ENCODE results near the gene CLMN.

DNA sequence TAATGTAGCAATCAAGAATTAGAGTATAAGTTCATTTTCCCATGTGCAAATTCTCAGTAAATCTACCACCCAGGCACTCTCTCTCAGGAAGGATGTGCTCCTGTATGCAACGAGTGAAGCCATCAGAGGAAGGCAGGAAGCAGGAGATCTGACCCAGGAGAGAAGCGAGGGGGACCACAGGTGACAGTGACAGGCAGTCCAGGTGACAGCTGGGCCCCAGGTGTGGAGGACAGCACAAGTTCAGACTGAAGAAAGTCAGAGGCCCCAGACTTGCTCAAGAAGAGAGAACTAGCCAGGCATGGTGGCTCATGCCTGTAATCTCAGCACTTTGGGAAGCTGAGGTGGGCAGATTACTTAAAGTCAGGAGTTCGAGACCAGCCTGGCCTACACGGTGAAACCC is 13.8 kb downstream of the CLMN start:
- TF ChIP-seq HNF4G (IDR thresholded peaks at IDR 0.05; ENCODE audit: borderline replicate concordance, low read depth, low read length) (no peak), HNF4G (CRISPR knock-in tag; IDR thresholded peaks at IDR 0.05; ENCODE audit: borderline replicate concordance, low read depth) (no peak), EZH2 (conservative IDR thresholded peaks at IDR 0.05; ENCODE audit: low read depth, low read length) (no peak), MBNL3 (CRISPR knock-in tag; conservative IDR thresholded peaks at IDR 0.05) (no peak), RBAK (CRISPR knock-in tag; IDR thresholded peaks at IDR 0.05) (no peak)

Measured in HepG2 (cell line).